ENCODE data around the gene COA4. TPM values are rescaled to one million over a fixed set of nuclear protein-coding genes. Genes with fewer than 3 reads are reported as not detected.

The COA4 gene
- total RNA-seq, 1 experiment from 2014 or later: 114 TPM

- ChIA-PET CTCF (no interaction called here), POLR2A (no interaction called here)
- ATAC-seq: no peak
Measured at GRCh38 chr11:73894725-73895335, 18.2 kb upstream of the COA4 start.

More at GRCh38 chr11:73894725-73895335, 18.2 kb upstream of the COA4 start:
- TF ChIP-seq ARID4B (CRISPR knock-in tag; IDR thresholded peaks at IDR 0.05; ENCODE audit: borderline replicate concordance): no peak
- no peak for TF ChIP-seq AR (CRISPR knock-in tag; IDR thresholded peaks at IDR 0.05)
- TF ChIP-seq ZMAT4 (CRISPR knock-in tag; IDR thresholded peaks at IDR 0.05): no peak
- TF ChIP-seq CTCF (IDR thresholded peaks at IDR 0.05): no peak
- no peak for TF ChIP-seq ZNF121 (CRISPR knock-in tag; IDR thresholded peaks at IDR 0.05)
- Mint-ChIP-seq H3K36me3 (peaks cover 29% of the 10 kb centered on the region), H3K9me3 (peaks cover 15% of the 10 kb centered on the region), H3K4me3 (no peak overlapping the region), H3K4me1 (no peaks in the 10 kb centered on the region), H3K27me3 (ENCODE audit: low read depth) (no peaks in the 10 kb centered on the region), H3K27ac (no peak overlapping the region)
- DNase-seq (ENCODE audit: low spot score): no peak
